GF-D8 (cell line): Measurements from ENCODE around the gene GNA12.
A peak's percentile ranks its signal among the peaks of the same experiment; 100 is the strongest.
"Not testable (repeated sequence)": the region's sequence is repeated elsewhere in the genome, so short reads cannot be mapped to it uniquely, and the experiment has no call there.

Experiments
- DNase-seq: peaks from one replicate; lab custom pipeline; 2025; lab: John Stamatoyannopoulos, UW

GNA12 gene

DNA sequence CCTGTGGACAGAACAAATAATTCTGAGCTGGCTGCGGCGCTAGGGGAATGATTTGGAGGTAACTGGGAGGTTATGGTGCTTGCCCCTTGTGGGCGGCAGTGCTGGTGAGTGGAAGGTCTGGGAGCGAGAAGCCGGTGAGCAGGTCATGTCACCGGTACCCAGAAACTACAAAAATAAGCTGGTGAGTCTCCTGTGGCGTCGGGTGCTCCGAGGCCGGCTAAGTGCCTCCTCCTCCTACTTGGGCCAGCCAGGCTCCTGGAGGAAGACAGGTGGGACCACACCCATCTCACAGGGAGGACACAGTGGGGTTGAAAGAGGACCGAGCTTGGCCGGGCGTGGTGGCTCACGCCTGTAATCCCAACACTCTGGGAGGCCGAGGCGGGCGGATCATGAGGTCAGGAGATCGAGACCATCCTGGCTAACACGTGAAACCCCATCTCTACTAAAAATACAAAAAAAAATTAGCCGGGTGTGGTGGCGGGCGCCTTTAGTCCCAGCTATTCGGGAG, 152.1 kb downstream of the GNA12 start:
- DNase-seq: not testable (repeated sequence)

DNA sequence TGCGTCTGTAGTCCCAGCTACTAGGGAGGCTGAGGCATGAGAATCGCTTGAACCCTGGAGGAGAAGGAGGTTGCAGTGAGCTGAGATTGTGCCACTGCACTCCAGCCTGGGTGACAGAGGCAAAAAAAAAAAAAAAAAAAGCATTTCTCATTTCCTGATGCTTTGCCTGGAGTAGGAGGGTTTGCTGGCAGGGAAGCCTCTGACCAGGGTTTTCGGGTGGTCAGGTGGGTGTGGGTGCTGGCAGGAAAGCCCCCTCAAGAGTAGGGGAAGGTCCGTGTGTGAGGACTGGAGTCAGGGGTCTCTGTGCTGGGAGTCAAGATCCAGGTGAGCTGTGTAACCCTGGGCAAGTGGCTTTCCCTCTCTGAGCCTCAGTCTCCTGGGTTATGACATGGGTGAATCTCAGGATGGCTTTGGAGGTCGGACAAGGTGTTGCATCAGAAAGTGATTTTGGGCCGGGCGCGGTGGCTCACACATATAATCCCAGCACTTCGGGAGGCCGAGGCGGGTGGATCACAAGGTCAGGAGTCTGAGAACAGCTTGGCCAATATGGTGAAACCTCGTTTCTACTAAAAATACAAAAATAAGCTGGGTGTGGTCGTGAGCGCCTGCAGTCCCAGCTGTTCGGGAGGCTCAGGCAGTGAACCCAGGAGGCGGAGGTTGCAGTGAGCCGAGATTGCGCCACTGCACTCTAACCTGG, 152.9 kb downstream of the GNA12 start:
- DNase-seq: no peak

DNA sequence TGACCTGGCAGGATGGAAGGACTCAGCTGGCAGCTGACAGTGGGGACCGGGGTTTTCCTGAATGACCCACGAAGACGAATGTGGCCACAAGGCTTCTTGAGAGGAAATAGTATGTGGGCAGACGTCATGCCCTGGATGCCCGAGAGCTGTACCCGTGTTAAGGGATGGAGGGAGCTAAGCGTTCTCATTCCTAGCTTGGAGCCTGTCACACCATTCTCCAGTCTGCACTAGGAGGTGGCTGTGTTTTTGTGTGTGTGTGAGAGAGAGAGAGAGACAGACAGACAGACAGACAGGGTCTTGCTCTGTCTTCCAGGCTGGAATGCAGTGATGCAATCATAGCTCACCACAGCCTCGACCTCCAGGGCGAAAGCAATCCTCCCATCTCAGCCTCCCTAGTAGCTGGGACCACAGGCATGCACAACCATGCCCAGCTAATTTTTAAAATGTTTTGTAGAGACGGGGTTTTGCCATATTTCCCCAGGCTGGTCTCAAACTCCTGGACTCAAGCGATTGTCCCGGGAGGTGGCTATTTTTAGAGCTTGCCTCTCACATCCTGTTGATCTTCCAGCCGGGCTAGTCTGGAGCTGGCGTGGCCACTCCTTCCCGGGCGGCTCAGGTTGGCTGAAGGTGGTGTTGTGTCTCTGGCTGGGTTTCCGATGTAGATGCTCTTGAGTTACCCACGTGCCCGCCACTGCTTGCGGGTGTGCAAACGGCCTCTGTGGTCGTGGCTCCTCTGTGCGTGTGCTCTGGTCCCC, 154.0 kb downstream of the GNA12 start:
- no peak for DNase-seq

DNA sequence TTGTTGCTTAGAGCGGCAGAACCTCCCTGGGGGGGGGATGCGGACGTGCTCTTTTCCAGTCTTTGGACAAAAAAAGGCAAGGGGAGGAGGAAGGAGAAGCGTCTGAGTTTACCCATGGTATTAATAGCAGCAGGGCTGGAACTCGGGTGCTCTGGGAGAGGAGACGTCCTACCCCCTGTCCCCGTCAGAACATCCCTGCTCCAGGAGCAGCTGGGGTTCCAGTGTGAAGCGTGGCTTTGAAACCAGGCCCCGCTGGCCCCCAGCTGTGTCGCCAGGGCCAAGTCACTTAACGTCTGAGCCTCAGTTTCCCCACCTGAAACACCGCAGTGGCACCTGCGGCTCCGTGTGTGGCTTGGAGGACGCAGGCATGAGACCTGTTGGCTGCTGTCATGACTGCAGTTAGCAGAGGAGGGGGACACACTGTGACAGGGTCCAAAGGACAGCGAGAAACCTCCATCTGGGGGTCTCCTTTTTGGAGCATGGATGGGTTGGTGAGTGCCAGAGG, 154.7 kb downstream of the GNA12 start:
- DNase-seq: no peak

DNA sequence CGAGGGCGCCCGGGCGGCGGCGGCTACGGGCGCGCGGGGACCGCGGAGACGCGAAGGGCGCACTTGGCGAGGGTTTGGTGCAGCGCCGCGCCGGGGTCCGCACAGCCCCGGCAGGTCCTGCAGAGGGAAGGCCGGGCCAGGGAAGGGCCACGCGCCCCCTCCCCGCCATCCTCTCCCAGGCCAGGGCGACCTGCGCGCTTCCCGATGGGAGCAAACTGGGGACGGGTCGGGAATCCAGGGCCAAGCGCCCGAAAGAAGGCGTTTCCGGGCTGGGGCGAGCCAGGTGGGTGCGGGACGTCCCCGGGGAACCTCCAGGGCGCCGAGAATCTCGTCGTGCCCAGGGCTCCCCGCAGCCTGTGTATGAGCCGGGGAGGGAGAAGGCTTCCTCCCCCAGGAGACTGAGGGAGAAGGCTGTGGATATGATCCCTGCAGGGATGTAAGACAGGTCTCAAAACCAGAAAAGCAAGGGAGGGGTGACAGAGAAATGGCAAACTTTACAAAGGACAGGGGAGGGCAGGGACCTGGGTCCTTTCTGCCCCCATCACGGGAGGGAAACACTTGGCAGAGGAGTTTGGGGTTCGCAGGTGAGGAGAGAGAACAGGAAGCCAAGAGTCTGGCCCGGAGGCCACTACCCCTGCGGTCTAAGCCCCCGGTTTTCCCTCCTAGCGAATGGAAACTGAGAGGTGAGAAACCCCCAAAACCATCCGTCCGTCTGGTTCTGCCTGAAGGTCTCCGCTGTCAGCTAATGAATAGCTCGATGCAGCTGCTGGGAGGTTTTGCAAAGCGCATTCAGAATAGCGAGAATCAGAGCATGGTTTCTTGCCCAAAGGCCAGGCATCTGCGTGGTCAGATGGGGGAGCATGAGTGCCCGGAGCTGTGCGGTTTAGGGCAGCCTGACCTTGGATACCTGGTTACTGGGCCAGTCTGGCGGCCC, 155.4 kb downstream of the GNA12 start:
- DNase-seq: no peak

DNA sequence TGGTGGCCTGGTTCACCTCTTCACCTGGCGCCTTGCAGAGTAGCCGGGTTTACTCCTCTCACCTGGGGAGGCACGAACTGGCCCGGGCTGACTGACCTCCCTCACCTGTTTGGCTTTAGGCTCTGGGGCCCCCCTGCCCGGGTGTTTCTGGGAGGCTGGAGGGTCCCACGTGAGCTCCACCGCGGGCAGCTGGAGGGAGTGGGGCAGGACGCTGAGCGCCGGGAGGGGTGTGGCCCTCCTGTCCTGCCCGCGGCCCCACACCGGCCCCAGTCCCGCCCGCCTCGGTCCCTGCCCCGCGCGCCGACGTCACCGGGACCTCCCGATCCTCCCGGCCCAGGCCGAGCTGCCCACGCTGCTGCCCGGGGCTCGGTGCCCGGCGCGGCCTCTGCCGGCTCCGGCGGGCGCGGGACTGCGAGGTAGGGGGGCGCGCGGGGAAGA, 156.2 kb downstream of the GNA12 start, which contains the start of gene AMZ1:
Gene AMZ1 (plus strand): TSS at position 322 of the 438 bp plus-strand sequence. CDS start 12,250 bp downstream, outside the sequence.
- no peak for DNase-seq

DNA sequence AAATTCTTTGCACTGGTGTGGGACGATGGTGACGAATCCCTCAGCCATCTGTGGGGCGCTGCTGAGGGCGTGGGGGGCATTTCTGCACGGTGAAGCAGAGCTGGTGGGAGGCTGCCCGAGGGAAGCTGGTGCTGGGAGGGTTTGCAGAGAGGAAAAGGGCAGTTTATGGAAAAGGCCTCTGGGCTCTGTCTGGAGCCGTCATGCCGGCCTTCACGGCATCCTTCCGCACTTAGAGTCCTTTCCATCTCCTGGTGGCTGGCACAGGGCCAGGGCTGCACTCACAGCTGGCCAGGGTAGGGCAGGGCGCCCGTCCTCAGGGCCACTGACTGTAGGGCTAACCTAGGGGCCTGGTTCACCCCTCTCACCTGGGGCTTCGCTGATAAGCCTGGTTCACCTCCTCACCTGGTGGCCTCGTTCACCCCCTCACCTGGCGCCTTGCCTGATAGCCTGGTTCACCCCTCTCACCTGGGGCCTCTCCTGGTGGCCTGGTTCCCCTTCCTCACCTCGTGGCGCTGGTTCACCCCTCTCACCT, 156.7 kb downstream of the GNA12 start:
- DNase-seq: no peak

DNA sequence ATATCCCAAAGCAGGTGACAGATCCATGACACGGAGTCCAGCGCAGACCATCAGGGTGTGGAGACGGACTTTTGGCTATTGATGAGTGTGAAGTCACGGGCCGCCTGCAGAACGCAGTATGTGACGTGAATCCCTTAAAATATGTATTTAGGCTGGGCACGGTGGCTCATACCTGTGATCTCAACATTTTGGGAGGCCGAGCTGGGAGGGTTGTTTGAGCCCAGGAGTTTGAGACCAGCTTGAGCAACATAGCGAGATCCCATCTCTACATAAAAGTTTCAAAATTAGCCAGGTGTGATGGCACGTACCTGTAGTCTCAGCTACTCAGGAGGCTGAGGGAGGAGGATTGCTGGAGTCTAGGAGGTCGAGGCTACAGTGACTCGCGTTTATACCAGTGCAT, 158.0 kb downstream of the GNA12 start:
- no peak for DNase-seq

DNA sequence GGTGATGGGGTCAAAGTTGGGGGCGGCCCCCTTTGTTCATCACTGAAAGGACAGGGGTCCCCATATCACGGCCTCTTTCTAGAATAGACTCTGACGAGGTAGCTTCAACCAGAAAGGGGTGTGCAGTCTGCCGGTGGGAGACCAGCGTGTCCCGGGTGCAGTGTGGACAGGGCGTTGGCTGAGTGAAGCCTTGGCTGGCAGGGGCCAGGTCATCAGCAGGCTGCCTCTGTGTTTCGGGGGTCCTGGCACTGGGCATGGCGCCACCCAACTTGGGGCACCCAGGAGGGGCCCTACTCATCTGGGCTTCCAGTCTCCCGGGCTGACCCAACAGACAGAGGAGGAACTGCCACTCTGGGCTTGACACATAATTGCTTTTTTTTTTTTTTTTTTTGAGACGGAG, 159.6 kb downstream of the GNA12 start:
- DNase-seq: no peak

DNA sequence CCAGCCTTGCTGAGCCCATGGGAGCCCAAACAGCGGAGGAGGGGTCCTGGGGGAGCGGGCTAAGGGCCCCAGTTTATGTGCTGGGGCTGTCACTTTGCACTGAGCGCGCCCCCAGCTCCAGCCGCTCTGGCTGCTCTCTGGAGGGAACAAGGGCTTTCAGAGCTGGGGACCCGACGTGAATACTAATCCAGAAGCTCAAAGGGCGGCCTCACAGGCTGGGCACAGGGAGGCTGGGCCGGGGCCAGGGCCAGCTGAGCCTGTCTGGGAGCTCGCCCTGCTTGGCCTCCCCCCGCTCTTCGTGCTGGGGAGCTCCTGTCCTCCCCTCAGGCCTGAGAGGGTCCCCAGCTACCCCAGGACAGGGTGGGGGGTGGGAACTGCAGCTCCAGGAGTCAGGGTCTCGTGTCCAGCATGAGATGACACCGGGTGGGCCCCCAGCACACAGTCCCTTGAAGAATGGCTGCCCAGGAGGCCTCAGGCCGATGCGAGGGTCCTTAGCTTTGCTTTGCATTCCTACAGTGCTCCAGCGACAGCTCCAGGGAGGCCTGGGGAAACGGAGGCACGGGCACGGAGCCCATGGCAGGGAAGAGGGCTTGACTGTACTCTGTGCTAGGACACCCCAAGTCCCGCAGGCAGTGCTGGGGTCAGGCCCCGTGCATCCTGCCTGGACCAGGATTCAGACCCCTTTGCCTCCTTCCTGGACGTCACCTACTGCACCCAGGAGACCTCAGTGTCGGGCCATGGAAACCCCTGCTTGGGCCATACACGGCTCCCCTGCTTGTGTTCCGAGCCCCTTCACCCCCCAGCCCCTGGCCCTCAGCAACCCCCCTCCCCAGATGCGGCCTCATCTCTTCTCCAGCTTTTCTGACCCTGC, 161.9 kb downstream of the GNA12 start:
- no peak for DNase-seq

DNA sequence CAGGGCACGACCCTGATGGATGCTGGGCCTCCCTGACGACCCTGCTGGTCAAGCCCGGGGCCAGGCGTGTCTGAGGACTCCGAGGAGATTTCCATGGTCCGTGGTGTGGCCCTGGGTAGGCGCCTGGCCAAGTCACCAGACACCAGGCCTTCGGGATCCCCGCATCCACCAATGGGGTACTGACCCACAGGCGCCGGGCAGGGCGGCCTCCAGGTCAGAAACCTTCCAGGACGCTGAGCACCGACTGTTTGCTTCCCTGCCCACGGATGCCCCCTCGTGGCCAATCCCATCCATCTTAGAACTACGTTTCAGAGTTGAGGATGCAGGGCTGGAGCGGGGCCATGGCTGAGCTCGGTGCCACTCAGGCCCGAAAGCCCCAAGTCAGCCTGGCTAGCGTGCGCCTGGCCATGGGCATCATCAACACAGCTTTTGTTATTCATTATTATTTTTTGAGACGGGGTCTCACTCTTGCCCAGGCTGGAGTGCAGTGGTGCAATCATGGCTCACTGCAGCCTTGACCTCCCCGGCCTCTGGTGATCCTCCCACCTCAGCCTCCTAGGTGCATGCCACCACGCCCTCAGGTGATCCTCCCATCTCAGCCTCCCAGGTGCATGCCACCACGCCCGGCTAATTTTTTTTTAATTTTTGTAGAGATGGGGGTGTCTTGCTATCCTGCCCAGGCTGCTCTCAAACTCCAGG, 163.2 kb downstream of the GNA12 start:
- peak; percentile 46 for DNase-seq

DNA sequence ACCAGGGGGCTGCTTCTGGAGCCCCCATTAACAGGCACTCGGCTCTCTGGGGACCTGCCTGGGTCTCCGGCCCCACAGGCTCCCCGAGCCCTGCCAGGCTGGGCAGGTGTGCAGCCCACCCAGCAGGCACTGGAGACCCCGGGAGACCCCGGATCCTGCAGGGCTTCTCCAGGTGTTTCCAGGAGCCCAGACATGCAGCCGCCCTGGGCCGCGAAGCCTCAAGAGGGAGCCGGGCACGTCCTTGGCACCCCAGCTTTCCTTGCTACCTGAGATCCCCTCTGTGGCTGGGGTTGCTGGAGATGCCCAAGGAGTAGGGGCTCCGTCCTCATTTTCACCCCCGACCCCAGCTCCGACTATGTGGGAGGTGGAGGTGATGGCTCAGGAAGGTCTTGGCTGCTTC, 163.9 kb downstream of the GNA12 start:
- DNase-seq: no peak

DNA sequence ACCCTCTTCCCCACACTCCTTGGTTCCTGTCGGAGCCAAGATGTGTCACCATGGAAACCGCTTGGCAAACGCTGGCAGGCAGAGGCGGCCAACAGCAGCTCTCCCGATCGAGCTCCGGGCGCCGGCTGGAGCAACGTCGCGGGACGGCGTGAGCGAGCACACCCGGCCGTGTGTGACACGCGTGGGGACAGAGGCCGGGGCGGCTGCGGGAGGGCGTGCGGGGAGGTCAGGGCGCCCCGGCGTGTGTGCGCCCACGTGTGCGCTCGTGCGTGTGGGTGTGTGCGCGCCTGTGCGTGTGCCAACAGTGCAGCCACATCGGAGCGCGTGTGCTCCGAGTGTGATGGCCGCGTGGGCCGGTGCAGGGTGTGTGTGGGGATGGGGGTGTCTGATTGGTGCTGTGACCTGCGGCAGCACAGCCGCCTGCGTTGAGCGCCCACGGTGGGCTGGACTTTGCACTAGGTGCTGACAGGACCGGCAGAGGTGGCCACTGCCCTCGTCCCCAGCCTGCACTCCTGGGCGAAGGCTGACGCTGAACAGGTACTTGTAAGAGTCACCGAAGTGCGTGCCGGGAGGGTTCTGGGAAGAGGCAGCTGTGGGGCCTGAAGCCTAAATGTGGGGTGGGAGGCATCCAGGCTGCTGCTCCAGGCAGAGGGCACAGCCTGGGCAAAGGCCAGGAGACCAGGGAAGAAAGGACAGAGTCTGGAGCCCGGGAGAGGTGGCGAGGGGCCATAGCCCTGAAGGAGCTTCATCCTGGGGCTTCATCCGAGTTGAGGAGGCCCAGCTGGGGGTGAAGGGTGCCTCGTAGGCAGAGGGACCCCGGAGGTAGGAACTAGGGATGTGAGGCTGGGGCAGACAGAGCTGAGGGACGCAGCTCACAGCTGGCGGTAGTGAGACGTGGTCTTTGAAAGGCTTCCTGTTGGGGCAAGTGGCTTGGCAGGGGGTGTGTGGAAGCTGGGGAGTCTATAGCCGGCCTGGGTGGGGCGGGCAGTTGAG, 164.7 kb downstream of the GNA12 start:
- not testable (repeated sequence) for DNase-seq

DNA sequence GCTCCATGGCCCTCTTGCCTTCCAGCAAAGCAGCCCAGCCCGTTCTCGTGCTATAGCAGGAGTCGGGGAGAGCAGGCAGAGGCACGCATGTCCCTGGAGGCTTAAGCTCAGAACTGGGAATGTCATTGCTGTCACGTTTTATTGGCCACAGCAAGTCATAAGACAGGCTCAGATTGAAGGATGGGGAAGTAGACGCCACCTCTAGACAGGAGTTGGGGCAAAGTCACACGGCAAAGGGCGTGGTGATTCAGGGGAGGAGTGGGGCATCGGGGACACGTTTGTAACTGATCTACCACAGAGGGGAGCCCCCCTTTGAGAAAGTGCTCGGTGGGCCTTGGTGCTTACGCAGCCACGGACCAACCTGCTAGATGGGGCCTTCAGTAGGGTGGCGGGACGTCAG, 165.7 kb downstream of the GNA12 start:
- not testable (repeated sequence) for DNase-seq
